Activated CD4-positive, alpha-beta T cell treated with anti-CD3 and anti-CD28 coated beads for 1 hour (primary cell): ENCODE measurements around the gene ADAMTS2.

Experiments
- DNase-seq: peaks from one replicate; pipeline ENCODE4 v3.0.0-alpha.2; 2020

Gene ADAMTS2

DNA sequence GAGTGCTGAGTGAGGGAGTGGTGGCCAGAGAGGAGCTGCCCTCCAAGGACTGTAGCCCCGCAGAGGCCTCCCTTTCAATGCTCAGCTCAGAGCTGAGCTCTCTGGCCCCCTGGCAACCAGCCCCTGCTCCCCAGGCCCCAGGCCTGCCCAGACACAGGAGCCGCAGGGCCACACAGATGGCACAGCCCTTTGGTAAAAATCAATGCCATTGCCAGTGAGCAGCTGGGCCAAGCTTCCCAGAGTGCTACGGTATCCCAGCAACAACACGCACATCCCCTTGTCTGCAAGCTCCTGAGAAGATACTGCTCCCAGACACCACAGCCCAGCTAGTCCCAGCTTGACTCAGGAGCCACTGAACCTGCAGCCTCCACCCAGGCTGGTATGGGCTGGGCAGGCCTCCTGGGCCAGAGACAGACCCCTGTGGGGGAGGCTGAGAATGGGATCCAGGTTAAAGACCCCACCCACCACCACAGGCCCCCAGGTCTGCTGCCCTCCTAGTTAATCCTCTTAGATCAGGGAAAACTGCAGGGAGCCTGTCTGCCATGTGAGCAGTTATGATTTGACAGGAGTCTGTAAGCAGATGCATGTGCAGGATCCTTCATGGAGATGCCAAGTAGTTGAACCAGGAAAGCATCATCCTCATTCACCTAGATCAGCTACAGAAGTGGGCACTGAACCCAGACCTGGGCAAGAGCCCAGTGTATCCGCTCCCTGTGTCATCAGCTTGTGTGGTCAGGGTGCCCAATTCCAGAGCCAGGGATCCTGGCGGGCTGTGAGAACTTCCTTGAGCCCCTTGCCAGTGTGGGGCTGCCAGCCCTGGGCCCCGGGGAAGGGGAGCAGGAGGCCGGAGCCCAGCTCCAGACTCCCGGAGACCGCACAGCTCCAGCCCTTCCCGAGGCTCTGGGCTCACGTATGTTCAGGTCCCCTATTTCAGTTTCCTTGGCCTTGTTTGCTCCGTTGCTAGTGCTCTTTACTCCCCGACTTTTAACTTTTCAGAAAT, 26.7 kb upstream of the ADAMTS2 start:
- no peak for DNase-seq

DNA sequence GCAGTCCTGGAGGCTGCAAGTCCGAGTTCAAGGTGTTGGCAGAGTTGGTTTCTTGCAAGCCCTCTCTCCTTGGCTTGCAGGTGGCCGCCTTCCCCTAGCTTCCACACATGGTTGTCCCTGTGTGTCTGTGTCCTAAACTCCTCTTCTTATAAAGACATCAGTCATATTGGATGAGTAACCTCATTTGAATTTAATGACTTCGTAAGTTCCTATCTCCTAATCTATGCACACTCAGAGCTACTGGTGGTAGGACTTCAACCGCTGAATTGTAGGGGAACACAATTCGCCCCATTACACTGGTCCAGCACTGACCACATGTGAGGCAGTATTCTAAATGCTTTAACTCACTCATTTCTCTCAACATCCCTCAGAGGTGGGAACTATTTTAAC, 25.9 kb upstream of the ADAMTS2 start:
- DNase-seq: no peak

DNA sequence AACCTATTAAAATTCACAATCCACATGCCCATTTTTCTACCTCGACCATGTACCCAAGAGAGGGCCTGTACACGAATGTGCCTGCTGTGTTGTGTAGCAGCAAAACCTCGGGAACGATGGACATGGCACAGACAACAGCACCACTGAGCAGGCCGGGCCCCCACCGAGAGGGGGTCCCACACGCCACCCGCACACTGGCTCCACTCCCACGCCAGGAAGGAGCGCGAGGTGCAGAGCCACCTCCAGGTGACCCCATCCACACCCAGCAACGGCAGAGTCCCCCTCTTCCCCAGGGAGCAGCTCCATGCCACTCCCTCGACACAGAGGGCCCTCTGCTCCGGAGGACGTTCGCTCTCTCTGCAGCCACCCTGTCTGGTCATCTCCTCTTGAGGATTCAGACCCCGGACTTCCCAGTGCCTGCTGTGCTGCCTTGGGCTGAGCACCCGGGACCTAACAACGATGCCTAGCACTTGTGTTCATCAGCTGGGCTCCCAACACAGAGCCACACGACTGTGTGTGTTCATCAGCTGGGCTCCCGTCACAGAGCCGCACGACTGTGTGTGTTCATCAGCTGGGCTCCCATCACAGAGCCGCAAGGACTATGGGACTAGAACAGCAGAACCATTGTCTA, 25.3 kb upstream of the ADAMTS2 start:
- no peak for DNase-seq

GRCh38 chr5:179369530-179369884, 24.2 kb upstream of the ADAMTS2 start:
- no peak for DNase-seq

GRCh38 chr5:179368806-179369529, 23.7 kb upstream of the ADAMTS2 start:
- no peak for DNase-seq

- DNase-seq: no peak
Observed at GRCh38 chr5:179368126-179368805, 23.0 kb upstream of the ADAMTS2 start.

- DNase-seq: no peak
Observed at GRCh38 chr5:179367491-179367890, 22.2 kb upstream of the ADAMTS2 start.

GRCh38 chr5:179362355-179362754, 17.1 kb upstream of the ADAMTS2 start:
- no peak for DNase-seq

- DNase-seq: no peak
Observed at GRCh38 chr5:179361037-179361603, 15.9 kb upstream of the ADAMTS2 start.

DNA sequence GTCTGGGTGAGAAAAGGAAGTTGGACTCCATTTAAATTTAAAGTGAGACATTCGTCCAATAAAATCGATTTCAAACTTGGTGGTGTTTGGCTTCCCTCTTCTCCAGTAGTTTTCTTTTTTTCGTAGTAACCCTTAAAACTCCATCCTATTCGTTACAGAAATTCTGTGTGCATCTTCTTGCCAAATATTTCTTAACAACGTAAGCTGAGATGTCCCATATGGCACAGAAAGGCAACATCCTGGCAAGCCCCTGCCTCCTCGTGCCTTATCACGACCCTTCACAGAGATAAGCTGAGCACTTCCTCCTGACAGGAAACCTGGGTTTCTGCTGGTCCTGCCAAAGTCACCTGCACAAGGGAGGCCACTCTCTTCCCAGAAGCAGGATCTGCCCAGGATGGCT, 11.8 kb upstream of the ADAMTS2 start:
- no peak for DNase-seq

DNA sequence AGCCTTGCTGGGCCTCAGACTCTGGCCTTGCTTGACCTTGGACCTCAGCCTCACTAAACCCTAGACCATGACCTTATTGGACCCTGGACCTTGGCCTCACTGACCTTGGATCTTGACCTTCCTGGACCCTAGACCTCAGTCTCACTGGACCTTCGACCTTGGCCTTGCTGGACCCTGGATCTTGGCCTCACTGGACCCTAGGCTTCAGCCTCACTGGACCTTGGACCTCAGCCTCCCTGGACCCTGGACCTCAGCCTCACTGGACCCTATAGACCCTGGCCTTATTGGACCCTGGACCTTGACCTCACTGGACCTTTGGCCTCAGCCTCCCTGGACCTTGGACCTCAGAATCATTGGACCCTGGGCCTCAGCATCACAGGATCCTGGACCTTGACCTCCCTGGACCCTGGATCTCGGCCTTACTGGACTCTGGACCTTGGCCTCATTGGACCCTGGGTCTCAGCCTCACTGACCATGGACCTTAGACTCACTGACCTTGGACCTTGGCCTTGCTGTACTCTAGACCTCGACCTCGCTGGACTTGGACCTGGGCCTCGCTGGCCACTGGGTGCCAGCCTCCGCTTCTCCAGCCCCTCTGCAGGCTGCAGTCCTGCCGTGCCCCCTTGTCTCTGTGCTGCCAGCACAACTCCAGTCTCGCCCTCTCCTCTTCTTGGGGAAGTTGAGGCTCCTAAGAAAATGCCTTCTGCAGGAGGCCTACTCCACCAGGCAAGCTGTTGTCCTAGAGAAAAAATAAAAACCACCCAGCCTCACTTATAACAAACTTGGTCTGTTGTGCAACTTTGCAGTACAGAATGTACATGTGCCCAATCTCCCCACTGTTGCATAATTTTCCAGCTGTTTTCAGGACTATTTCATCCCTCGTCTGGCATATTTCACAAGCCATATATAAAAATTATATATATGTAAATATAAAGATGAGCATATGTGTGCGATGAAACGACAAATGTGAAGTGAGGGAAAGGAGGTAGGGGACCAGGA, 11.0 kb upstream of the ADAMTS2 start:
- DNase-seq: no peak

DNA sequence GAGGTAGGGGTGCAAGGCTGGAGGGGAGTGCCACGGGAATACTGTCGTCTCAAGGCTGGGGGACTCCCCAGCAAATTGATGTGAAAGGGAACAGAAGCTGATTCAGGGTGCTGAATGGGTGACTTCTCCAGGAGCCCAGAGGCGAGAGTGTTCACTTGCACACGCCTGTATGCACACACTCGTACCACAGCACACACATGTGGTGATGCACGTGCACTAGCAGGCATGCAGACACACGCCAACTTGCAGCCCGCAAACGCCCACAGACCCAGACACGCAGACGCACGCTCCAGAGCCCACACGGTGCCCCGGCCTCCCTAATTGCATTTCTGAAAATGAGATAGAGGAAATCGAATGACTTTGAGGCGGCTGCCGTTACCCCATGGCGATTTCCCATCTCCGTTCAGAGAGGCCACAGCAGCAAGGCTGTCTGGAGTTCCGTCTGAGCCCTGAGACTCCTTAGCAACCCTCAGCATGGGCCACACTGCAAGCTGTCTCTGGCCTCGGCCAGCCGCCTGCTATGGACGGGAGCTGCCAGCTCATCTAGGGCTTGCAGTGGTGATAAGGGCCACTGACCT, 9.1 kb upstream of the ADAMTS2 start:
- DNase-seq: no peak

DNA sequence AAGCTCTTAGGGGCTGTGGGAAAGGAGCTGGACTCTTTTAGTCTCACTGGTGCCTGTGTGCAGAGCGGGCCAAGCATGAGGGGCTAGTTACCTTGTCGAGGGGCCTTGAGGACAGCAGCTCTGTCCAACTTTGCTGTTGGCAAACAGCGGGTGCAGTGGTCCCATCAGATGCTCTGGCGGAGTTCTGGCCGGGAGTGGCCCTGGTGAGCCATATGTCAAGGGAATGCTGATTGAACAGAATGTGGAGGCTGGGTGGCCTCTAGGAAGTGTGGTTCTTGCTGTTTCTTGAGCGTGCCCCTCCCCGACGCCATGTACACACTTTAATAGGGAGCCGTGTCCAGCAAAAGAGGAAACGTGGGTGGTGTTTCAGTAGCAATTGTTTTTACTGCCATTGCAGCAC, 3.6 kb upstream of the ADAMTS2 start:
- DNase-seq: no peak

DNA sequence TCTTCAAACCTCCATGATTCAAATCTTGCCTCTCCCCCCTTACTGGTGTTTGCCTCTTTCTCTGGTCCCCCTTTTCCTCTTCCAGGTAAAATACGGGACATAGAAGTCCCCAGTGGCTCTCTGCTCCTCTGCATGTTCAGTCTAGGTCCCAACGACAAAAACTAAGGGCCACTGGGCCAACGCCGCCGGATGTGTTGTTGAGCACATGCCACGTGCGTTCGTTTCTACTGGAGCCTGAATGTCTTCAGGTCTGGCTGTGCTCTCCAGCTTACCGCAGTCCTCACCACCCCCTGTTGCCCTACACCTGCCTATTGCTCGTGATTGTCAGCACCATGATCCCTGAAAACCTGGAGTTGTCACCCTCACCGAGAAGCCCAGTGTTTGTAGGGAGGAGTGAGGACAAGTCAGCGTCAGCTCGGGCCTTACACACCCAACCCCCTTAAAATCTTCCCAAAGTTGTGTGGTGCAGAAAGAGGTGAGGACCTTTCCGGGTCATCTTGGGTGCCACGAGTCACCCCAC, 2.8 kb upstream of the ADAMTS2 start:
- DNase-seq: no peak

GRCh38 chr5:179347581-179347980, 2.3 kb upstream of the ADAMTS2 start:
- DNase-seq: no peak

DNA sequence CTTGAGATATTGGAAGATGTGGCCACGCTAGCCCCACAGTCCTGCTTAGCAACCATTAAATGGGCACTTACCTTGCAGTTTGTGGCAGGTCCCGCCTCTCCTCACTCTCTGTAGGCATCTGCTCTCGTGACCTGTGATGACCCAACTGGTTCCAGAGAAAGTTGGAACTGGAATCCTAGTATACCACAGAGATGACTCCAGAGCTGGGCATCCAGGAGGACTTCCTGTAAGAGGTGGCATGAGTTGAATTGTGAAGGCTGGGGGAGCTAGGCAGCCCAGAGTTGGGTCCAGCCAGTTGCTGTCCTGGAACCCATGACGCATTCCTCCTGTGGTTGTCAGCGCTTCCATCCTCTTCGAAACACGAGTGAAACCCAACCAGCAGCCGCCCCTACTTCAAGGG, 1.6 kb upstream of the ADAMTS2 start:
- no peak for DNase-seq

DNA sequence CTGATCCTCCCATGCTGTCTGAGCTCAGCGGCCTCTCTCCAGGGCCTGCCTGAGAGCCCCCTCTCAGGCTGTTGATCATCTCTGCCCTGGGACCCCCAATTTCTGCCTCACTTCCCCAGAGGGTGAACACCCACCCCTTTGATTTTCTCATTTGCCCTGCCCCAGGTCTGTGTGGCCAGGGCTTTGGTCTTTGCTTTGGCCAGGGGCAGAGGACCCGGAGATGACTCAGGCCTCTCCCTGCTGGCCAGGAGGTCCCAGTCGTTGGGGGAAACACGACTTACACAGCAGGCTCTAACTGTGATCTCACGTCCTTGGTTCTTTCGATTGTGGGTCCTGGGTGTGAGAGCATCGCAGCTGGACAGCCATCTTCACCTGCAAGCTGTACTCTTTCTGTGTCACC, 1.1 kb upstream of the ADAMTS2 start:
- DNase-seq: no peak

DNA sequence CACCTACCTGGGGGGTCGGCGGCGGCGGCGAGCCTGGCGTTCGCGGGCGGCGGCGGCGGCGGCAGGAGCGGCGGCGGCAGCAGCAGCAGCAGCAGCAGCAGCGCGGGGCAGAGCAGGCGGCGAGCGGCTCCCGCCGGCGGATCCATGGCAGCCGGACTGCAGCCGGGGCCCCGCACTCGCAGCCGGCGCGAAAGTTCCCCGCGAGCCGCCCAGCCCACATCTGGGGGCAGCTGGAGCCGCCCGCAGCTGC, 153 bp downstream of the ADAMTS2 start:
- no peak for DNase-seq

DNA sequence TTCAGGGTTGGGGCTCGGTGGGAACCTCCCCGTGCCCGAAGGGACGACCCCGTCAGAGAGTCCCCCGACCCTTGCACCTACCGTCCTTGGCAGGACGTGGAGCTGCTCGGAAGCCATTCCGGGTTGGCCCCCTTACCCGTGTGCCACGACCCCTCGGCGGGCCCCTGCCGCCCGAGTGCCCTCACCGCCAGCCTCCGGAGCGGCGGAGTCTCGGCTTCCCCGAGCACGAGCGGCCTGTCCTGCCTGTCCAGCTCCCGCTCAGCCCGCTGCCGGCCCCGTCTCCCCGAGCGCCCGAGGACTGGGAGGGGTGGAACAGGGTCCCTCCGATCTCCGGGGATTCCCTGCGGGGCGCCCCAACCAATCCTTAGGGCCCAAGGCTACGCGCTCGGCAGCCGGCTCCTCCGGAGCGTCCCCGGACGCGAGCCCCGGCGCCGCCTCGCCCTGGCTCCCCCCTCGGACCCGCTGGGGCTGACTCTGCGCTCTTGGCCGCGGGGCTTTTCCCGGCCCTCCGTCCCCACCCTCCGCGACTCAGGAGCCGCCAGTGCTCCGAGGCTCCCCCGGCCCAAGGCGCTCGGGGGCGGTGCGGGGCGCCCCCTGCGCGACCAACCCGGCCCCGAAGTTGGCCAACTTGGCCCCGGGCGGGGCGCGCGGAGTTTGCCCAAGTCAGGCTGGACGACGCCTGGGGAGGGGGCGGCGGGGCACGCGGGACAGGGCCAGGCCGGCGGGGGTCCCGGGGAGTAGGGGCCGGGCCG, 654 bp downstream of the ADAMTS2 start:
- DNase-seq: no peak

GRCh38 chr5:179343719-179344430, 1.4 kb downstream of the ADAMTS2 start:
- DNase-seq: no peak
